AG04449 (cell line): ENCODE data around the gene ANKRD40.

Source experiments
- CTCF ChIA-PET: fragments of 350-600 bp; formaldehyde crosslinking; extraction: SDS; loops from one replicate; lab custom pipeline; 2021; ENCODE audit warnings: antibody characterized with exemption; lab: Yijun Ruan, JAX
- POLR2A ChIA-PET: fragments of 400-600, 350-600 bp; formaldehyde crosslinking; extraction: SDS; loops from one replicate; lab custom pipeline; 2020; ENCODE audit warnings: antibody characterized with exemption, inconsistent platforms; lab: Yijun Ruan, JAX
- DNase-seq: peaks from one replicate; pipeline ENCODE4 v3.0.0-alpha.2; 2010; ENCODE audit warnings: low read depth, low spot score
- H3K4me3 ChIP-seq: 2 replicates; pipeline ENCODE4 v1.5.1; 2011; ENCODE audit warnings: low read depth, mild to moderate bottlenecking, control low read depth, low read length
- TF ChIP-seq, protein P1 (sequence below): IDR thresholded peaks from one replicate; pipeline ENCODE4 v1.5.1; 2011; ENCODE audit warnings: mild to moderate bottlenecking, moderate library complexity, low read length, control low read depth, inconsistent platforms; ENCODE audit not compliant: insufficient read depth; ENCODE audit errors: missing control alignments

ANKRD40 gene

DNA sequence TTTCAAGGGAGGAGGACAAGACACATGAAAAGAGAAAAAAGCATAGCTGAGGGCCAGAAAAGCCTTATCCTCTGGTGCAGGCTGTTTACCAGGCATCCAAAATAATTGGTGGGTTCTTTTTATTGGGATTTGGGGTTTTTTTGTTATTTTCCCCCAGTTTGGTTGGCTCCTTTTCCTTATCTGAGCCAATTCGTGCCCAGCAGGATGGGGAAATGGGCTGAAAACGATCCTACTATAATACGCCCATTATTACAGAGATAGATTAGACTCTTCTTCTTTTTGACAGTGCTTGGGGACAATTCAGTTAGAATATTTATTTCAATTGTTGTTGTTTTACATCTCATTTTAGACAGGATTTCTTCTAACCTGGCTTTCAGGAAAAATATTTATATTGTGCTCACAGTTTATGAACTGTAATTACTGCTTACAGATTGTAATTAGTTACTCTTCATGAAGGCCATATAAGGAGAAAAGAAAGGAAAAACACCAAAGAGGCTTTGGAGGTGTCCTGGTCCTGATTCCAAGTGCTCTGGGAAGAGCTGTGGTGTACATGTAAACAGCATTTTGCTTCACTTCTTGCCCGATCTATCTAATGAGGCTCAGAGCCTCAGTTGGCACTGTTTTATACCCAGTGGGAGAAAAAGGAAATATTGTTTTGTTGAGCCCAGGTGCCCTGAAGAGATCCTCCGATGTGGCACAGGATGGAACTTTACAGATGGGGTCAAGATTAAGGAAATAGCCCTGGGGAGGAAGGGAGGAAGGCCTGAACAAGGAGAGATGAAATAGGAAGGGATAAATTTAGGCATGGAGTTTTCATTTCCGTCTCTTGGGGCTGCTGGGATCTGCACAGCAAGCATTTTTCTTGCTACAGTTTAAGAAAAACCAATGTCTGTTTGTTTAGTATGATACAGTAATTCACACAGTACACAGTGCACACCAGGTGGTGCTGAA is 611 bp upstream of the ANKRD40 start:
- peak overlapping the region; percentile 88 for H3K4me3 ChIP-seq
- TF ChIP-seq, protein P1, sequence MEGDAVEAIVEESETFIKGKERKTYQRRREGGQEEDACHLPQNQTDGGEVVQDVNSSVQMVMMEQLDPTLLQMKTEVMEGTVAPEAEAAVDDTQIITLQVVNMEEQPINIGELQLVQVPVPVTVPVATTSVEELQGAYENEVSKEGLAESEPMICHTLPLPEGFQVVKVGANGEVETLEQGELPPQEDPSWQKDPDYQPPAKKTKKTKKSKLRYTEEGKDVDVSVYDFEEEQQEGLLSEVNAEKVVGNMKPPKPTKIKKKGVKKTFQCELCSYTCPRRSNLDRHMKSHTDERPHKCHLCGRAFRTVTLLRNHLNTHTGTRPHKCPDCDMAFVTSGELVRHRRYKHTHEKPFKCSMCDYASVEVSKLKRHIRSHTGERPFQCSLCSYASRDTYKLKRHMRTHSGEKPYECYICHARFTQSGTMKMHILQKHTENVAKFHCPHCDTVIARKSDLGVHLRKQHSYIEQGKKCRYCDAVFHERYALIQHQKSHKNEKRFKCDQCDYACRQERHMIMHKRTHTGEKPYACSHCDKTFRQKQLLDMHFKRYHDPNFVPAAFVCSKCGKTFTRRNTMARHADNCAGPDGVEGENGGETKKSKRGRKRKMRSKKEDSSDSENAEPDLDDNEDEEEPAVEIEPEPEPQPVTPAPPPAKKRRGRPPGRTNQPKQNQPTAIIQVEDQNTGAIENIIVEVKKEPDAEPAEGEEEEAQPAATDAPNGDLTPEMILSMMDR, result no peak
- CTCF ChIA-PET, result interaction anchor here (1.0 to 6.0 kb wide), 4 partner anchors 13 to 204 kb away, joined by 3 to 82 read pairs (median 3); no protein-coding TSS in a partner anchor
- POLR2A ChIA-PET, result interaction anchor here (0.8 to 2.7 kb wide), 5 partner anchors 11 to 159 kb away, joined by 3 to 13 read pairs (median 3); partner anchors contain the start of gene LUC7L3
- no peak for DNase-seq

DNA sequence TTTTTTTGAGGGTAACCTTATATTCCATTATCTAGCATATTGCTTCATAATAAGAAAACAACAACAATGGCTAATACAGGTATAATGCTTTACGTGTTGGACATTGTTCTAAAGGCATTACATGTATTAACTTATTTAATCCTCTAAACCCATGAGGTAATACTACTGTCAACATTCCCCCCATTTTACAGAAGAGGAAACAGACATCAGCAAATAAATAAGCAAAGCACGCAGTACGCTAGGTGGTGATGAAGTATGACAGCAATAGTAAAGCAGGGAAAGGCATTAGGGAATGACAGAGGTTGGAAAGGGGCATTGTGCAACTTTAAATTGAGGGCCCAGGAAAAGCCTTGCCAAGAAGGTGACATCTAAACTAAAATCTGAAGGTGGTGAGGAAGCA is 4.6 kb downstream of the ANKRD40 start:
- CTCF ChIA-PET, result interaction anchor here (1.0 to 6.0 kb wide), 4 partner anchors 8 to 156 kb away, joined by 3 to 82 read pairs (median 7); partner anchors contain the start of gene SPATA20
- POLR2A ChIA-PET, result no interaction called here
- no peak overlapping the region for H3K4me3 ChIP-seq
- DNase-seq, result no peak
- TF ChIP-seq, protein P1, result no peak

DNA sequence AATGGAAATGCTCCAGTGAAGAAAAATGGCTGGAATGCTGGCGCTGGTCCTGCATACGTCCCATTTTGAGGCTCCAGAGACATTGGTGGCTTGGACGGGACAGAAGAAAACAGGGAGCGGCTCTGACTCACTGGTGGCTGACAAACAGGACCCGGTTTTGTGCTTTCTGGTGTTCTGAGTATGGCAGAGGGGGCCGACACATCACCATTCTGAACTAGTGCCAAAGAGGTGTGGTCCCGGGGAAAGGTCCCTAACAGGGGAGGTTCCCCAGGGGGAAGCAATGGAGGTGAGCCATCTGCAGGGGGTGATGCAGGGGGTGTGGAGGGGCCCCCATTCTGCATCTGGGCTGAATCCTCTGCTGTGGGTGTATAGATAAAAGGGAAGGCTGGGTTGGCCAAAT is 8.3 kb downstream of the ANKRD40 start:
- POLR2A ChIA-PET, result no interaction called here
- CTCF ChIA-PET, result interaction anchor here (1.3 to 2.3 kb wide), 2 partner anchors 68 to 148 kb away, joined by 6 to 10 read pairs; no protein-coding TSS in a partner anchor
- no peak for DNase-seq
- H3K4me3 ChIP-seq, result no peak overlapping the region
- TF ChIP-seq, protein P1, result no peak

DNA sequence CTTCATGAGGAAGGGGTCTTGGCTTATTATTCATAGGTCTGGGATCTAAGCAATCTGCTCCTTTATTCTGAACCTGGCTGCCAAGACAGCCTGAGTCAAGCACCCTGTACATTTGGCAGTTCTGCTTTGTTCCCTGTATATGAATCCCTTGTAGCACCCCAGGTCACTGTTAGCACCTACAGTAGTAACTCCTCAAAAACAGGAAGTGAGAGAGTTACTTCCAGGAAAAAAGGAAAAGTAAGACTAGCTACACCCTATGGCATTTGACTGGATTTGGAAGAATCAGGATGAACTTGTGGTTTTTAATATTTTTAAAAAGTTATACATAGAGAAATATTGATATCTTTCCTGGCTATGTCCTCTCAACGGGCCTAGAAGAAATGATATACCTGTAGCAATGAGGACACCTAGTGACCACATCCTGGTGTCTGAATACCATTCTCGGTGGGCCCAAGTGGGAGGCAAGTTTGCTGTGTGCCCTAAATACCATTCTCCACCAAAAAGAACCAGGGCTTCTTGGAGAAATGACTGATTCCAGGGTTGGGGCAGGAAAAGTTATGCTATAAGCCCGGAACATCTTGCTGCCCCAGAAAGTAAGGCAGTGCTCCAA is 9.9 kb downstream of the ANKRD40 start:
- no peak overlapping the region for H3K4me3 ChIP-seq
- DNase-seq, result no peak
- TF ChIP-seq, protein P1, result no peak
- POLR2A ChIA-PET, result no interaction called here
- CTCF ChIA-PET, result interaction anchor here (1.4 to 9.3 kb wide), 7 partner anchors 8 to 156 kb away, joined by 4 to 265 read pairs (median 54); partner anchors contain the start of genes ANKRD40 and SPATA20

- CTCF ChIA-PET, result interaction anchor here (0.8 to 9.3 kb wide), 11 partner anchors 9 to 214 kb away, joined by 3 to 265 read pairs (median 20); partner anchors contain the start of genes ANKRD40 and SPATA20
- POLR2A ChIA-PET, result no interaction called here
- TF ChIP-seq, protein P1, result no peak
- no peak for DNase-seq
- no peak overlapping the region for H3K4me3 ChIP-seq
Observed at GRCh38 chr17:50697062-50697461, 10.7 kb downstream of the ANKRD40 start.

DNA sequence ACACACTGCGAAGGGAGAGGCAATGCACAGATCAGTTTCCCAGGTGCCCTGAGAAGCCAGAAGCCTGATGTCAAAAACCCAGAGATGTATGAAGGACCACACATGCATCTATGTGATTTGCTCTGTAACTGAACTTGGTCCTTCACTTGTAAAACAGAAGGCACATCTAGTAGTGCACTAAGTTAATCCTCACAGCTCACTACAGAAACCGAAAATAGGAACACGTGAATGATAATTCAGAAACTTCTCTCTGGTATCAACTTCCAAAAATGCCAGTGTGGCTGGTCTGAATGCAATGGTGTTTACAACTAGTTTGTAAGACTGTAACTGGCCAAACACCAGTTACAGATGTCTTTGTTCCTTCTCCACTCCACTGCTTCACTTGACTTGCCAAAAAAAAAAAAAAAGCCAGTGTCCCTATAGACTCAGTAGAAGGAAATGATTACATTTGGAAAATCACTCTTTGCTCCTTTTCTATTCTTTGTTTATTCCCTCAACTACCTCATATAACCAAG is 11.3 kb downstream of the ANKRD40 start:
- CTCF ChIA-PET, result interaction anchor here (0.8 to 9.3 kb wide), 15 partner anchors 10 to 213 kb away, joined by 3 to 265 read pairs (median 9); partner anchors contain the start of genes ANKRD40, LUC7L3 and SPATA20

More for the DNA sequence above, 11.3 kb downstream of the ANKRD40 start:
- no peak for DNase-seq
- POLR2A ChIA-PET, result no interaction called here
- H3K4me3 ChIP-seq, result no peak overlapping the region
- TF ChIP-seq, protein P1, result no peak
